ENCODE measurements around the gene EVX1. TPM values are rescaled to one million over a fixed set of nuclear protein-coding genes. Genes with fewer than 3 reads are reported as not detected.

The EVX1 gene
- total RNA-seq, 2 donors from 2014 or later, result not detected

DNA sequence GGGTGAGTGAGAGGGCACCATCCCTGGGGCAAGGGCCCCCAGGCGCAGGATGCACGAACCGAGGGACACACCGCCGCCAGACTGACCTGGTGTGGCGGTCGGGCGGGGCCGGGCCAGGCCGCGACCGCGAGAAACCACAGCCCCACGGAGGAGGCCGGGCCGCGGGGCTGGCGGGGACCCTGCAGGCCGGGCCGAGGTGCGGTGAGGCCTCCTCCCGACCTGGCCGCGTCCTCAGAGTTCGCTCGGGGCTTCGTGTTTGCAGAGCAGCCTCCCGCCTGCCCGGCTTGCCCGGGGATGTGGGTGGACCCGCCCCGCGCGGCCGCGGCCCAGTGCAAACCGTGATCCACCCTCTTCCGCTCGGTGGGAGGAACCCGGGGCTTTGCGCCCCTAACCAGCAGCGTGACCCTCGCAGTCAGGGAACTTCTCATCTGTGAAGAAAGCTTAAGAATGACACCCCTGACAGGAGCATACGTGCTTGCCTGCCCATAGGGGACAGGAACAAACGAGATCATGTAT lies 22.1 kb upstream of the EVX1 start:
- DNase-seq (no peak), ATAC-seq (peak; percentile 15 to 31)
- intact Hi-C loops (cut with DNase I), result no loop called here

DNA sequence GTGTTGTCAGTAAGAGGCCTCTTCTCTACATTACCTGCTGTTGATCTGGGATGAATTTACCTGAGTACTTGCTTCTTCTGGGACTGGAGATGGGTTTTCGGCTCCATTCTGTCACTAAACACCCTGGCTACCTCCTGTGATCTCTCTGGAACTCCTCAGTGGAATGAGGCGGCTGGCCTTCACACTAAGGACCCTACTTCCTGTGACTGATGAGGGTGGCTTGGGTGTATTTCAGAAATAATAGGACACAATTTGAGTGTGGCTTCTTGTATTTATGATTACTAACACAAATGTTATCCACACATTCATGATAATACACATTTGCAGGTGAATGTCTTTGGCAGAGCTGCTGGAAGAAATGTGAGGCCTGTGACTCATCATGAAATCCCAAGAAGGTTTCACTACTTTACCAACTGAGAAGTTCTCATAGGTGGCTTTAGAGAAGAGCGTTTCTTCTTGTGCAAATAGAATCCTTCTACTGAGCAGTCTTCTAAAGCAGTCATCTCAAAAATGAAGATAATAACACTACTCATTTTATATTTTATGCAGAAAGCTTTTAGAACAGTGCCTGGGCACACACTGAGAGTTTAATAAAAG lies 21.3 kb upstream of the EVX1 start:
- intact Hi-C loops (cut with DNase I), result no loop called here
- ATAC-seq, result no peak
- no peak for DNase-seq

DNA sequence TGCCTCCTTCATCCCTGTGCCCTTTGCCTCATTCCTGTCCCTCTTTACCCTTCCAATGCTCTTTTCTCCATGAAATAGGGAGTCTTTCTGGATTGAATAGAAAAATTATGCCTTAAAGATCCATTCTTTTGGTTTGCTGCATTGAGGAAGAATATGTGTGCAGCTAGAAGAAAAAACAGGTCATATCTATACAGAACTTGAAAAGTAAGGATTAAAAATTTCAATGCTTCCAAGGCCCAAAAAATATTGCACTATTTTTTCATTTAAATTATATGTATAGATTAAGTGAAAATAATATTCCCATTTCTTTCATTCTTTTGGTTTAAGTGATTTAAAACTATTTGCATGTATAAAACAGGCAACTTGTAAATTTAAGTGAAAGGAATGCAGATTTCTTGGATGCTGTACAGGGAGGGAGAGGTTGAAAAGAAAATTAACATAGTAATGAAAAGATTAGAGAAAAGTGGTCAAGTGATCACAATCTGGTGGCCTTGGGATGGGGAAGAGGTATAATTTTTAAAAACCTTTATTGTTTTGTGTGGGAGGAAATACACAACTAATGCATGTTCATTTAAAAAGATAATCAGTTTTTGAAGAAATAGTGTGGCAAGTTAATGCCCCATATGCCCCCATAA lies 18.5 kb upstream of the EVX1 start:
- intact Hi-C loops (cut with DNase I), result no loop called here
- DNase-seq (no peak), ATAC-seq (no peak)

DNA sequence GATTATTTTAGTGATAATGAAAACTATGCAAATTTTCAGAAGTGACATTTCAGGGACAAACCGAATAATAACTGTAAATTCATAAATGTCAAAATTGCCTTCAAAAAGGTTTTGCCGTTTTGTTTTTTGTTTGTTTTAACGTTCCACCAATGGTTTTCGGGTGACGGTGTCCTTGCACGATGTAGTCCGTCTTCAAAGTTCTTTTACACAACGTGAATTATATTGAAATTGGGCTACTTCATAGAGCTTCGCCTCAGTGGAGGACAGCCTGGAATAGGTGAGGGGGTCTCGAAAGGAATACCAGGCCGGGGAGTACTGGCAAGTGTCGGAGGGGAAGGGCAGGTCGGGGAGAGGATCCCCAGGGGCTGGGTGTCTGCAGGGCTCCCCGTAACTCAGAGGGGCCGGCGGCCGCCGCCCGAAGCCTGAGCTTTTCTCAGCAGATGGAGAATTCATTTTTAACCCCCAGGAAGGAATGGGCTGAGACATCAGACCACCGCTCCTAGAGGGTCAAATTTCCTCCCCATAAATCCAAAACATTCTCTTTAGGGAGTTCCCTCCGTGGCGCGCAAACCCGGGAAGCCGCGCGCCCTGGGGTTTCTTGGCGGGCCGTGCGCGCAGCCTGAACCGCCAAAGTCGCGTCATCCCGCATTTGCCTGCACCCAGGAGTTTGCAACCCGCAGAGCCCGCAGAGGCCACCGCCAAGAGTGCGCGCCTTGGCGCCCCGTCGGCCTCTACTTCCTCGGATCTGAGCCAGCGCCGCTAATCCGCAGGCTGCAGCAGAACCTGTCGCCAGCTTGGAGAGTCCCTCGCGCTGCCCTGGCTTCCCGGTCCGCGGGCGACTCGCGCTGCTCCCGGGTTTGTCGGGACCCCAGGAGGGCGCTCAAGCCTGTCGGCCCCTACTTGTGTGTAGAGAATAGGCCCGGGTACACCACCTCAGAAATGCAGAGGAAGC lies 17.3 kb upstream of the EVX1 start:
- DNase-seq (no peak), ATAC-seq (peak in 1 of 2 donors; percentile 22)
- intact Hi-C loops (cut with DNase I), result no loop called here

DNA sequence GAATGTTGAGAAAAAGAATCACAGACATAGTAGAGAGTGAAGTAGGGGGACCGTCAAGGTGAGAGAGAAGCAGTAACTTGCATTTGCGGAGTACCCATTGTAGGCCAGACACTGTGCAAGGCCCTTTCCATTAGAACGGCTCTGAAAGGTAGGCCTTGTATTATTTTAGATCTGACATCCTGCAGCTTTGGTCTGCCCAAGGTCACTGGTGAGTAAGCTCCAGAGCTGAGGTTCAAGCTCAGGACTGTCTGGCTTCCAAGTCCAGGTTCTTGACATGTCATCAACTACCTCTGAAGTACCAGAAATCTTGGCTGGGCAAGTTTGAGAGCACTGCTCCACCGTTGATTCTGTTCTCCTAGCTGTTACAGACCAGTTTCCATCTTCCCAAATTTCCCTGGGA lies 13.2 kb upstream of the EVX1 start:
- no peak for ATAC-seq
- intact Hi-C loops (cut with DNase I), result no loop called here
- DNase-seq, result no peak

DNA sequence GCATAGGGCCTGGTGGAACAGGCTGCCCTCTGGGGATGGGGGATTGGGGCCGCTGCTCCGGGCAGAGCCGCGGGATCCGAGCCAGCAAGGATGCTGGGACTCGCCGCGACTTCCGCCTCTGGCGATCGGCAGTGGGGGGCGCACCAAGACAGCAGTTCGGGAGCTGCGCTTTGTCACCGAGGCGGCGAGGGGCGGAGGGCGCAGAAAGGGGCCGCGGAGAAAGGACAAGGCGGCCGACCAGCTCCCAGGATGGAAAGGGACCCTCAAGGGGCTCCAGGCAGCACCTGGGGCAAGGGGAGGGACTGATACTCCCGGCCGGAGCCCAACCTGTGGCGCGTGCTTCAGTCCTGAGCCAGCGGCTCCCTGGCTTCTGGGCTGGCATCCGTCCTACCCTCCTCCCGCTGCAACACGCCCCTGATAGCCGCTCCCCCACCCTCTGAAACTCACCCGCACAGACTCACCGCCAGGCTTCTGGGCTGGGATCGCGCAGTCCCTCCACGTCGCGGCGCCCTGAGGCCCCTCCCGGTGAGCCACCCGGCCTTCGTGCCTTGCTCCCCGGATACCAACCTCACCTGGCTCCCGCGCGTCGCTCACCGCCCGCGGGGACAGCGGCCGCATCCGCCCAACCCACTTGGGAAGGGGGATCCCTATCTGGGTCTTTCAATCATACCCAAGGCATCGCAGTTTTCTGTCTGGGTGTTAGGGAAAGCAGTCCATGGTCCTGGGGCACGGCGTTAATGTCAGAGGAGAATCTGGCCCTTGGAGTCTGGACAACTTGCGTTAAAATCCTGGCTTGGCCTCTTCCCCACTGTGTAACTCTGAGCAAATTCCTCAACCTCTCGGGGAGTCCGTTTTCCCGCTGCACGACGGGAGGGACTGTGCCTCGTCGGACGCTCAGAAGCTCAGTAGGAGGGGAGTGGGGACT lies 7.0 kb upstream of the EVX1 start:
- intact Hi-C loops (cut with DNase I), result no loop called here
- ATAC-seq, result peak; percentile 47 to 69
- DNase-seq, result no peak

DNA sequence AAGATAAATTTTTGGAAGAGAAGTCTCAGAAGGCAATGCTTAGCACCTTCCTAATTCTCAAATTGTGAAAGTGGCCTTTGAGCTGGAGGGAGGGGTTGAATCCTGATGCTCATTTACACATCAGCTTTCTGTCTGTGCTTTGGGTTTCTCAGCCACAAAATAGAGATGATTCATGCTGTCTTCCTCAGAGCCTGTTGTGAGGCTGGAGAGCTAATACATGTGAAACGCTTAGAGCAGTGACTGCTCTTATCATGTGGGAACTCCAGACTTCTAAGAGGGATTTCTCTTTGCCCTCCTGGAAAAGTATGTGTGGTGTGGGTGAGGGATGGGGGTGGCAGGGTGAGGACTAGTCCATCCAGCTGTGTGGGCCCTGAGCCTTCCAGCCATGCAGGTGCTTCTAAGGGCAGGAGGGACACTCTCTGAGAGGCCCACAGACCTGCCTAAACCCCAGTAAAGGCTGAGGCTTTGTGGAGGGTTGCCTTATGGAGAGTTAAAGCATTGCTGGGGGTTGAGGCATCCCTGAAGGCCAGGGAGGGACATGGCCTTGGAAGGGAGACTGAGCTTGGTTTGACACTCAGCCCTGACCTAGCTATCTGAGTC lies 4.8 kb upstream of the EVX1 start:
- ATAC-seq, result no peak
- intact Hi-C loops (cut with DNase I), result no loop called here
- DNase-seq, result no peak

DNA sequence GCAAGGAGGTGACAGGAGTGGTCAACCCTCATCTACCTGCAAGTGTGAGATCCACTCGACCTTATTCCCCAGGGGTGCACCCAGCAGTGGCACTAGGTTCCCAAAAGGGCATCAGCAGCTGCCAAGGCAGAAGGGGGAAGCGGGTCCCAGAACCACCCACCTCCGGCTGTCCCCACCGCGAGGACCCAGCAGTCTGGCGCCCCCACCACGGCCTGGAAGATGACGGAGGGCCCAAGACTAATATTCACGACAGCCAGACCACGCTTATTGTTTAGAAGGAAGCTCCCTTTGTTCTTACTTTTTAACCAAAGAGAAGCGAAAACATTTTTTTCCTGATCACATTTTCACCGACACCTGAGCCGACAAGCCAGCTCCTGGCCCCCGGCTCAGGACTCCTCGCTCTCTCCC lies 3.6 kb upstream of the EVX1 start:
- intact Hi-C loops (cut with DNase I), result no loop called here
- DNase-seq (no peak), ATAC-seq (no peak)

DNA sequence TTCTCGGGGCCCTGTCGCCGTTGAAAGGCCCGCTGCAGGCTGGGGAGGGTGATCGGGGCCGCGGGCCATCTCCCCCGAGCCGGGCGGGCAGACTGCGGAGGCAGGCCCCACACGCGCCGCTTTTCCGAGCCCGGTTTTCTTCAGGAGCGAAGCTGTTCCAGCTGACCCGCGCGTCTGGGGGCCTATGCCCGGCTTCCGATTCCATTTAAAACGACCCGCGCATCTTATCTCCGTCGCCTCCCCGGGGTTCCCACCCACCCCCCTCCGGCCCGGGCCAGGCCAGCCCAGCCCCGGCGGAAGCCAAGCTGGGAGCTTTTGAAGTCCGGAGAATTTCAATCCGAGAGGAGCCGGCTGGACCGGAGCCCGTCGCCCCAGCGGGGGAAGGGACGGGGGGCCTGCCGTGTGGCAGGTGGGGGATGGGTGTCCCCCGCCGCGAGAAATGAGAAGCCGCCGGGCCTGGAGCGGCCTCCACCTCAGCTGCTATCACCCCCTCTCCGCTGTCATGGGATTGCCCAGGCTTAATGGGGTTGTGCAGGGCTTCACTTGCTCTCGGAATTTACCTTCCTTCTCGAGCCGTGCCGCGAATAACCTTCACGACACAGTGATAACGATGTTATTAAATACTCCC lies 3.1 kb upstream of the EVX1 start:
- DNase-seq, result no peak
- intact Hi-C loops (cut with DNase I), result no loop called here
- peak; percentile 7 to 13 for ATAC-seq

DNA sequence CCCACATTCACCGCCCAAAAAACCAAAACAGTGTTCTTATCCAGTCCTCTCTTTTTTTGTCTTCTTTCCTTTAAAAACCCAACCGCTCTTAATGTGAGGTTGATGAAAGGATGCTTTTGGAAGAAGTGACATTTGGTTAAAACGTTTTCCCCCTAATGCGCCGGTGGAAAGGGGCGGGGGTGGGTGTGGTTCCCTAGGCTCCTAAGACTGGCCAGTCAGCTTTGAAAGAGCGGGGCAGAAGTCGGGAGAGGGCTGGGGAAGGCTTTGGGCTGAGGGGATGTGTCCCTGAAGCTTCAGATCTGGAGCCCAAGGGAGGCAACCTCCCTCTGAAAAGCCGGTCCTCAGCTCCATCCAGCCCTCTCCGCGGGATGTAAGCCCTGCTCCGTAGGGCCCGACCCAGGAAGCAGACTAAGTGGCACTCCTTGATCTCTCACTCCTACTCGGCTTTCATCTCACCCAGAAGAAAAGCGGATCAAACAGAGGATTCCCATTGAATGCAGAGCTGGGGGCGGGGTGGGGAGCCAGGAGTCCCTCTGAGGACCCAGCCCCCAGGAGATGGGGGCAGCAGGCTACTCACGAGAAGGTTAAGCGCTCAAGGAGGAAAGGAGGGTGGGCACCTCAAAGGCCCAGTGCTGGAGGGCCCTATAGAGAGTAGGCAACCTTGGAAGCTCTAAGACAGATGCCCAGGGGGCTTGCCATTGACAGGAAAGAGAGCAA lies 2.4 kb upstream of the EVX1 start:
- intact Hi-C loops (cut with DNase I), result no loop called here
- no peak for ATAC-seq
- DNase-seq, result no peak

DNA sequence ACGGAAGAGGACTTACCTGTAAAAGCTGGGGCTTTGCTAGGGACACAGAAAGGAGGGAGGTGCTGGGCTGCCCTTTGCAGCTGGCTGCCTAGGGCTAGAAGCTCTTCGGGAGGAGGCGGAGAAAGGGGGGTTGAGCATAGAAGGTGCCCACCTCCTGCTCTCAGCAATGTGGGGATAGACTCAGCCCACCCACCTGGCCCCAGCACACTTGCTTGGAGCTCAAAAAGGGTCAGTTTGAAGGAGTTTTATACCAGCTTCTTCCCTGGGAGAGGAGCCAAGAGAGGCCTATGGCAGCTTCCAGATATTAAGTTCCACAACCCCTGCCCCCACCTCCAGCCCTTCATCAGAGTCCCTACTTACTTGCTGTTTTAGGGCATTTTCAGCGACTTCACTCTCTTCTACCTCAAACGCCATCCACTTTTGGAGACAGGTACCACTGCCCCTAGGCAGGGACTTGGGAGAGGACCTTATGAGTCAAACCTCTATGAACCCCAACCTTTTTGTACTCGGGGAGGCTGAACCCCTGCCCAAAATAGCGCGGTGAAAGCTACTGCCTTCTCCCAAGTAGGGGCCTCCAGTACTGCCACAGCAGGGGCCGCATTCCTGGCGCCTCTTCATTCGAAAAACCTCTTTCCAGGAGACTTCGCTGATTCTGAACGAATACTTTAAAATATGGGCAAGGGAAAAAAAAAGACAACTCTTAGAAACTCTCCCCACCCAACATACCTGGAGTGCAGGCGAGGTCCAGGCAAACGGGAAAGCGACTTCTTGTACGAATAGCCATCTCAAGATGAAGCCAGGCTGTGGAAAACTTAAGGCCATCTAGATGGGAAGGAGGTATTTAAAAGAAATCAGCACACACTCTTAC lies 1.2 kb upstream of the EVX1 start:
- no peak for DNase-seq
- no peak for ATAC-seq
- intact Hi-C loops (cut with DNase I), result no loop called here

DNA sequence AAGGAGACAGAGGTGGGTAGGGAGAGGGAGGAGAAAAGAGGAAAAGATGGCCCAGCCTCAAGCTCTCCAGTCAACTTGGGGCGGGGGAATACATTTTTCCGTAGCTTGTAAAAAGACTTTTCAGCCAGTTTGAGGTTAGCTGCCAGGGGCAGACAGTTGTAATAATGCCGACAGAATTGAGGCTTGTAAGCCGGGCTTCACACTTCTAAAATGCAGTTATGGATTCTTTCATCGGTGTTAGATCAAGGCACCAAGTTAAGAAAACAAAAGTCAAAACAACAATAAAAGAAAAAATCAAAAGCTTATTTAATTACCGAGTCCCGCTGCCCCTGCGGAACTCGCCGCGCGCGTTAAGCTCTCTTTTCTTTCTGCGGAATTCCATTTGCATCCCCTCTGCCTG lies 448 bp upstream of the EVX1 start:
- DNase-seq (no peak), ATAC-seq (no peak)
- intact Hi-C loops (cut with DNase I), result no loop called here

DNA sequence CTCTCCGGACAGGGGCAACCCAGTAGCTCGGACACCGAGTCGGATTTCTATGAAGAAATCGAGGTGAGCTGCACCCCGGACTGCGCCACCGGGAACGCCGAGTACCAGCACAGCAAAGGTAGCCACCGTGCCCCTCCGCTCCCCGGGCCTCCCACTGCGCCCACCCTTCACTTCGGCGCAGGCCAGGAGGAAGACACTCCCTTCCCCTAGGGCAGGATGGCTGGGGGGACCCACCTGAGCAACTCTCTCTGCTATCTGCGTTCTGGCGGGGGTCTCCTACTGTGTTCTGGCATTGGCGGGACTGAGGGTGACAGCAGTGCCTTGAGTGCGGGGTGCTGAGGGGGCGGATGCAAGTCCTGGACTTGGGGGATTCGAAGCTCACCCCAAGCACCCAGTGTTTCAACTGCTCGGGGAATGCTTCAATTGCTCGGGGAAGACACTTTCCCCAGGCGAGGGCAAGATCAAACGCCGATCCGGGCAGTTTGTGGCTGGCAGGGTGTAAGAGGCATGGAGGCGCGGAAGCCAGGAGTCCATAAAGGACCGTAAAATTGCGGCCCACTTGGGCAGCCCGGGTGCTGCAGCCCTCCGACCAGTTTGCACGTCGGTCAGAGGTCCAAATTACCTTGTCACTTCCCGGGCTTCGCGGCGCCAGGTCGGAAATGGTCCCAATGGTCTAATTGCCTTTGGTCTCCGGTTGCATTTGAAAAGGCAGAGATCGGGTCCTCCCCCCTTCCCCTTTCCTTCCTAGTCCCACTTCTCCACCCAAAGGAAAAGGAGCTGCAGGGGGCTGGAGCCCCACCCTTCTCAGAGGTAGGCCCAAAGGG lies 950 bp downstream of the EVX1 start:
- ATAC-seq (no peak), DNase-seq (no peak)
- intact Hi-C loops (cut with DNase I), result no loop called here

DNA sequence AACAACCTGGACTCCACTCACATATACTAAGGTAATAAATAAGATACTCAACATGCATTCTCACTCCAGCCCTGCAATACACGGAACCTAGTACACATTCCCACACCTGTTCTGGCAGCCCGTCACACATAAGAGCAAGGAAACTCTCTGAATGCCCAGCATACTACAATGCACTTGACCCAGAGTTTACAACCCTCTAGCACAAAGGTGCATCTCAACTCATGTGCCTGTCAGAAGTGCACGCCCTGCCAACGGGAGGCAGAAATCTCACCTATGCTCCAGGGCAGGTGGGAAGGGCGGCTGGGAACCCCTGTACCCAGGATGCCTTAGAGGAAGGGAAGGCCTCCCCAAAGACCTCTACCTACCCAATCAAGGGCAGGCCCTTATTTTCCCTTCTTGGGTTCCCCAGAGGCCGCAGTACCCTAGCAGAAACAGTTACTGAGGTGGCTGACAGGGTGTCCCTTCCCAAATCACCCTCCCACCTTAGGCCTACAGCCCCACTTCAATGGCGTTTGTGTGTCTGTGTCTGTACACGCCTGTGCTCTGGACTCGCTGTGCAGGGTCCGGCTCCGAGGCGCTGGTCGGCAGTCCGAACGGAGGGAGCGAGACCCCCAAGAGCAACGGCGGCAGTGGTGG lies 2.0 kb downstream of the EVX1 start:
- DNase-seq, result no peak
- intact Hi-C loops (cut with DNase I), result no loop called here
- ATAC-seq, result no peak

DNA sequence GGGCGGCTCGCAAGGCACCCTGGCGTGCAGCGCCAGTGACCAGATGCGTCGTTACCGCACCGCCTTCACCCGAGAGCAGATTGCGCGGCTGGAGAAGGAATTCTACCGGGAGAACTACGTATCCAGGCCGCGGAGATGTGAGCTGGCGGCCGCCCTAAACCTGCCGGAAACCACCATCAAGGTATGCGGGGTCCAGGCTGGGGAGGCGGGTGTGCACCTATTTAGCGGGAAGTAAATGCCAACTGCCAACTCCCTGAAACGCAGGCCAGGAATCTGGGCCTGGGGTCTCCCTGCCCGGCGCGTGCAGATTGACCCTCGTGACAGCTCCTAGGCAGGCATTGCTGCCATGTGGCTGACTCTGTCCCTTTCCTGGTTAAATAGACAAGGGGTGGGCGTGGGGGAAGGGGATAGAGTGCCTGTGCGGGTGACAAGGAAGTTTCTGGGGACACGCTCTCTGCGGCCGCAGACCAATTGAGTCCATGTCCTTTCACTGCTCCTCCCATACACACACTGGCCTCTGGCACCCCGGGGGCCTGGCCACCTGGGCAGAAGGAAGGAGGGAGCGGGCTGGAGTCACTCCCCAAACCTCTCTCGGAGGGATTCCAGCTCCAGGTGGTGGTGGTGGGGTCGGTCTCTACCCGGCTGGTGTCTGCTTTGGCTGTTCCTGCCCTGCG lies 2.7 kb downstream of the EVX1 start:
- ATAC-seq (no peak), DNase-seq (no peak)
- intact Hi-C loops (cut with DNase I), result no loop called here

Measured in left cardiac atrium (tissue), 4 donors.